ENCODE measurements around the gene PDCD6IP. TPM values are rescaled to one million over a fixed set of nuclear protein-coding genes. Genes with fewer than 3 reads are reported as not detected.

Gene PDCD6IP
- total and polyA plus RNA-seq, 2 donors (not counting 1 experiment from before 2014, with no cell fraction given) = 99.4 to 146 TPM

DNA sequence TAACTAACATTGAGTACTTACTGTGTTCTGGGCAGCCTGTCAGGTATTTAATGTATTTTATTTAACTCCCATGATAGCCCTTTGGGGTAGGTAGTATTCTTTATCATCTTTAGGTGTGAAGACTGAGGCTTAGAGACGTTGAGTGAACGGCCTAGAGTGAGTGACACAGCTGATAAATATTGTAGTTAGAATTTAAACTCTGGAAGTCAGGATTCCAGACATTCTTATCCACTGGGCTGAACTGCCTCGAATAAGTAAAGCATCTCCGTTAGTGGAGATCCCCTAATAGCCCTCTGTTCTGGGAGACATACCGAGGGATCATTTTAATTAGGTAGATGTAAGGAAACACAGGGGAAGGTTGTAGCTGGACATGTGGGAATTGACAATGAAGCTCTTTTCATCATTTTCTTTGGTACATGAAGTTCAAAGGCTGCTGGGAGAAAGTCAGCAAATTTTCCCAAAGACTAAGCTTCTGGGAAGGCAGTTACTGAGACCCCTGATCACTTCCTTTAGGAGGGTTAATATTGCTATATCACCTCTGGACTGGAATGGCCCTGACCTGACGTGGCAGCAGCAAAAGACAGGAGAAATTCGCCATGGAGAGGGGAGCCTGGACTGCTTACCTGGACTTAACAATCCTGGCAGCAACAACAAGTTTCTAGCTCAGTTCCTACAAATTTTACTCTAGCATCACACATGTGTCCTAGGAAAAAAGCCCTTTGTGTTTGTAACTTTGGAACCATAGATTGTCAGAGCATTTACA is 11.7 kb upstream of the PDCD6IP start:
- Histone ChIP-seq H3K79me2 (ENCODE audit: control insufficient read depth, insufficient read depth, low read length) (no peaks in the 10 kb centered on the region), H4K20me1 (ENCODE audit: control insufficient read depth, extremely low read depth, insufficient read depth, low read length) (no peaks in the 10 kb centered on the region), H3K27me3 (ENCODE audit: control insufficient read depth, insufficient read depth, low read length) (no peaks in the 10 kb centered on the region), H3K9me3 (ENCODE audit: control insufficient read depth, insufficient read depth, low read depth, low read length) (no peaks in the 10 kb centered on the region), H3K27ac (ENCODE audit: insufficient read depth, low read length) (no peak overlapping the region), H2AFZ (ENCODE audit: low read length) (peak overlapping the region; percentile 77), H3K4me3 (replicated peaks in 1 of 4; ENCODE audit: control extremely low read depth in 1 of 4, insufficient read depth in 1 of 4, low read depth in 3 of 4, low read length in 4 of 4) (peak overlapping the region in 2 of 4 experiments; percentile 38), H3K36me3 (ENCODE audit: control insufficient read depth, insufficient read depth, low read length) (no peaks in the 10 kb centered on the region), H3K4me2 (ENCODE audit: extremely low read depth, insufficient read depth, low read length) (peak overlapping the region; percentile 85), H3K9ac (ENCODE audit: insufficient read depth, low read length) (no peak overlapping the region), H3K4me1 (ENCODE audit: control insufficient read depth, extremely low read depth, insufficient read depth, low read length) (no peaks in the 10 kb centered on the region)
- peak in 1 of 2 donors; percentile 41 for DNase-seq (ENCODE audit: low read depth in 2 of 2)
- no peak for TF ChIP-seq EZH2 (IDR thresholded peaks at IDR 0.05; ENCODE audit: low read length, missing control alignments)
- TF ChIP-seq, protein P1, sequence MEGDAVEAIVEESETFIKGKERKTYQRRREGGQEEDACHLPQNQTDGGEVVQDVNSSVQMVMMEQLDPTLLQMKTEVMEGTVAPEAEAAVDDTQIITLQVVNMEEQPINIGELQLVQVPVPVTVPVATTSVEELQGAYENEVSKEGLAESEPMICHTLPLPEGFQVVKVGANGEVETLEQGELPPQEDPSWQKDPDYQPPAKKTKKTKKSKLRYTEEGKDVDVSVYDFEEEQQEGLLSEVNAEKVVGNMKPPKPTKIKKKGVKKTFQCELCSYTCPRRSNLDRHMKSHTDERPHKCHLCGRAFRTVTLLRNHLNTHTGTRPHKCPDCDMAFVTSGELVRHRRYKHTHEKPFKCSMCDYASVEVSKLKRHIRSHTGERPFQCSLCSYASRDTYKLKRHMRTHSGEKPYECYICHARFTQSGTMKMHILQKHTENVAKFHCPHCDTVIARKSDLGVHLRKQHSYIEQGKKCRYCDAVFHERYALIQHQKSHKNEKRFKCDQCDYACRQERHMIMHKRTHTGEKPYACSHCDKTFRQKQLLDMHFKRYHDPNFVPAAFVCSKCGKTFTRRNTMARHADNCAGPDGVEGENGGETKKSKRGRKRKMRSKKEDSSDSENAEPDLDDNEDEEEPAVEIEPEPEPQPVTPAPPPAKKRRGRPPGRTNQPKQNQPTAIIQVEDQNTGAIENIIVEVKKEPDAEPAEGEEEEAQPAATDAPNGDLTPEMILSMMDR (conservative IDR thresholded peaks at IDR 0.05 in 1 of 2, IDR thresholded peaks at IDR 0.05 in 1 of 2; ENCODE audit: low read depth in 1 of 2, low read length in 2 of 2) = no peak

DNA sequence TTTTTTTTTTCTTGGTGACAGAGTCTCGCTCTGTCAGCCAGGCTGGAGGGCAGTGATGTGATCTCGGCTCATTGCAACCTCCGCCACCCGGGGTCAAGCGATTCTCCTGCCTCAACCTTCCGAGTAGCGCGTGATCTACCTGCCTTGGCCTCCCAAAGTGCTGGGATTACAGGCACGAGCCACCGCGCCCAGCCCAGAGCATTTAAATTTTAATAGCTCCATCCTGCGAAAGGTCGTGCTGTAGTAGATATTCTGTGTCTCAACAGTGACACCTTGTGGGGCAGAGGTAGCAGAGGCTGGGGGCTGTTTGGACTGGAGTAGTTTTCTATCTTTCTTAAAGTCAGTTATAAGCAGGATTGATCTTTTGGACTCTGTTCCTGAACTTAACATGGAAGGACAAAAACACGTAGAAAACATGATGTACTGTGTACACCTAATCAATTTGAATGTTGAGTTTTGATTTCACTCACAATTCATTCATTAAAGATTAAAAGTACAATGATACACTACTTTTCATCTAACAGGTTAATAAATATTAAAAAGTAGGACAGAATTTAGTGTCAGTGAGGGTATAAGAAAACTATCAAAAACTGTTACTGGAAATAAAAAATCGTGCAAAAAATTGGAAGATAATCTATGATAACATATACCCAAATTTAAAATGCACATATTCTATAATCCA is 11.0 kb upstream of the PDCD6IP start:
- H2AFZ ChIP-seq (ENCODE audit: low read length) = peak overlapping the region; percentile 77
- no peak overlapping the region for H3K9ac ChIP-seq (ENCODE audit: insufficient read depth, low read length)
- no peak overlapping the region for H3K27ac ChIP-seq (ENCODE audit: insufficient read depth, low read length)
- H3K27me3 ChIP-seq (ENCODE audit: control insufficient read depth, insufficient read depth, low read length) = no peaks in the 10 kb centered on the region
- no peaks in the 10 kb centered on the region for H3K4me1 ChIP-seq (ENCODE audit: control insufficient read depth, extremely low read depth, insufficient read depth, low read length)
- H3K4me3 ChIP-seq (replicated peaks in 1 of 4; ENCODE audit: control extremely low read depth in 1 of 4, insufficient read depth in 1 of 4, low read depth in 3 of 4, low read length in 4 of 4) = peak overlapping the region; percentile 20 to 38 (median 32)
- TF ChIP-seq, protein P1 (conservative IDR thresholded peaks at IDR 0.05 in 1 of 2, IDR thresholded peaks at IDR 0.05 in 1 of 2; ENCODE audit: low read depth in 1 of 2, low read length in 2 of 2) = peak; percentile 75 to 85
- TF ChIP-seq EZH2 (IDR thresholded peaks at IDR 0.05; ENCODE audit: low read length, missing control alignments) = no peak
- no peaks in the 10 kb centered on the region for H3K36me3 ChIP-seq (ENCODE audit: control insufficient read depth, insufficient read depth, low read length)
- H3K4me2 ChIP-seq (ENCODE audit: extremely low read depth, insufficient read depth, low read length) = peak overlapping the region; percentile 85
- H4K20me1 ChIP-seq (ENCODE audit: control insufficient read depth, extremely low read depth, insufficient read depth, low read length) = no peaks in the 10 kb centered on the region
- H3K9me3 ChIP-seq (ENCODE audit: control insufficient read depth, insufficient read depth, low read depth, low read length) = no peaks in the 10 kb centered on the region
- peak; percentile 62 to 77 for DNase-seq (ENCODE audit: low read depth in 2 of 2)
- H3K79me2 ChIP-seq (ENCODE audit: control insufficient read depth, insufficient read depth, low read length) = no peaks in the 10 kb centered on the region

DNA sequence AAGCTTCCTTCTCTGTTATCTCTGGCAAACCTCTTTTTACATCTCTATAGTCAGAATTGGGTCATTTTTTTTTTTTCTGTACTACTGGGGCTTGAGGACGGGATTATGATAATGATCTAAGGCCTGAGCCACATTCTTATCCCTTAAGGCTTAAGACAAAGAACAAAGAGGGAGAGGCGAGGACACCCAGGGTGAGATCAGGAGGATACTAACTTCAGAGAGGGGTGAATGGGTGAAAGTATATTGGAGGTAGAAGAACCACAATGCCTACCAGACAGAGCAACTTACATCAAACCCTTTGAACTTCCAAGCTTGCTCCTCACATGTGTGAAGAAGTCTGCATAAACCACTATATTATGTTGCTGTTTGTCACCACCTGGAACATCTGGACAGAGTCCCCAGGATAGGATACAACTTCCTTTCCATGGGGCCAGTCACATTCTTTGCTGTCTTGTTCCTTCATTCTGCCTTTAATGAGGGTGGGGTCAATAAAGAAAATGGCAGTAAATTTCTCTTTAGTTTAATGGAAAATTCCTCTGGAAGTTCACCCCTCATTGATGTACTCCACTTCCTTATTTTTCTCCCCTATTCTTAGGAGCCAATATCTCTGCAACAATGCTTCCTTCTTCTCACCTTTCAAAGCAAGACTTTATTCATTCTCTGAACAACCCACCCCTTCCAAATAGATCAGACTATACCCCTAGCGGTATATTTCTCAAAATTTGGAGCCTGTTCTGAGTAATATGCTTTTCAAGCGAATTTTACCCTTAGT is 9.1 kb upstream of the PDCD6IP start:
- Histone ChIP-seq H4K20me1 (ENCODE audit: control insufficient read depth, extremely low read depth, insufficient read depth, low read length) (no peaks in the 10 kb centered on the region), H3K4me3 (replicated peaks in 1 of 4; ENCODE audit: control extremely low read depth in 1 of 4, insufficient read depth in 1 of 4, low read depth in 3 of 4, low read length in 4 of 4) (no peak overlapping the region), H3K79me2 (ENCODE audit: control insufficient read depth, insufficient read depth, low read length) (no peaks in the 10 kb centered on the region), H3K27ac (ENCODE audit: insufficient read depth, low read length) (no peak overlapping the region), H3K27me3 (ENCODE audit: control insufficient read depth, insufficient read depth, low read length) (no peaks in the 10 kb centered on the region), H3K4me1 (ENCODE audit: control insufficient read depth, extremely low read depth, insufficient read depth, low read length) (no peaks in the 10 kb centered on the region), H3K9ac (ENCODE audit: insufficient read depth, low read length) (no peak overlapping the region), H2AFZ (ENCODE audit: low read length) (no peak overlapping the region), H3K9me3 (ENCODE audit: control insufficient read depth, insufficient read depth, low read depth, low read length) (no peaks in the 10 kb centered on the region), H3K4me2 (ENCODE audit: extremely low read depth, insufficient read depth, low read length) (no peak overlapping the region), H3K36me3 (ENCODE audit: control insufficient read depth, insufficient read depth, low read length) (no peaks in the 10 kb centered on the region)
- TF ChIP-seq, protein P1 (conservative IDR thresholded peaks at IDR 0.05 in 1 of 2, IDR thresholded peaks at IDR 0.05 in 1 of 2; ENCODE audit: low read depth in 1 of 2, low read length in 2 of 2) = no peak
- TF ChIP-seq EZH2 (IDR thresholded peaks at IDR 0.05; ENCODE audit: low read length, missing control alignments) = no peak
- DNase-seq (ENCODE audit: low read depth in 2 of 2) = no peak
